ENCODE data around the gene RAB1A. TPM values are rescaled to one million over a fixed set of nuclear protein-coding genes. Genes with fewer than 3 reads are reported as not detected.
"Not testable (repeated sequence)": the region's sequence is repeated elsewhere in the genome, so short reads cannot be mapped to it uniquely, and the experiment has no call there.

RAB1A gene
- total RNA-seq, 4 donors from 2014 or later: 57.8 to 118 (median 84.7) TPM

- Histone ChIP-seq H3K4me3 (peak overlapping the region in 1 of 4 donors; percentile 16), H3K27ac (peak overlapping the region in 3 of 4 donors; percentile 38 to 85 (median 71))
- DNase-seq, H3K27me3 ChIP-seq, H3K4me1 ChIP-seq, H3K9me3 ChIP-seq, H3K36me3 ChIP-seq: not testable (repeated sequence)
- TF ChIP-seq POLR2A (IDR thresholded peaks at IDR 0.05): peak in 1 of 2 donors; percentile 24
Measured at GRCh38 chr2:65170611-65171477, 40.9 kb upstream of the RAB1A start.

- Histone ChIP-seq H3K36me3 (no peaks in the 10 kb centered on the region), H3K9me3 (no peaks in the 10 kb centered on the region), H3K27ac (peak overlapping the region in 2 of 4 donors; percentile 71 to 85), H3K4me3 (no peak overlapping the region), H3K4me1 (peaks cover 0 to 8% (median 0%) of the 10 kb centered on the region in 4 donors), H3K27me3 (no peaks in the 10 kb centered on the region)
- DNase-seq: no peak
- TF ChIP-seq CTCF (IDR thresholded peaks at IDR 0.05) (no peak), POLR2A (IDR thresholded peaks at IDR 0.05) (no peak)
Measured at GRCh38 chr2:65169760-65170136, 39.8 kb upstream of the RAB1A start.

- Histone ChIP-seq H3K4me1 (no peaks in the 10 kb centered on the region), H3K36me3 (no peaks in the 10 kb centered on the region), H3K9me3 (no peaks in the 10 kb centered on the region), H3K27me3 (no peaks in the 10 kb centered on the region), H3K27ac (no peak overlapping the region), H3K4me3 (no peak overlapping the region)
- TF ChIP-seq POLR2A (IDR thresholded peaks at IDR 0.05): no peak
- no peak for TF ChIP-seq CTCF (IDR thresholded peaks at IDR 0.05)
- no peak for DNase-seq
Measured at GRCh38 chr2:65165558-65165957, 35.7 kb upstream of the RAB1A start.

GRCh38 chr2:65164426-65164891 lies 34.6 kb upstream of the RAB1A start:
- no peak for DNase-seq
- Histone ChIP-seq H3K9me3 (no peaks in the 10 kb centered on the region), H3K4me1 (no peaks in the 10 kb centered on the region), H3K27me3 (no peaks in the 10 kb centered on the region), H3K36me3 (no peaks in the 10 kb centered on the region), H3K27ac (peak overlapping the region in 1 of 4 donors; percentile 33), H3K4me3 (no peak overlapping the region)
- TF ChIP-seq POLR2A (IDR thresholded peaks at IDR 0.05) (no peak), CTCF (IDR thresholded peaks at IDR 0.05) (no peak)

- Histone ChIP-seq H3K4me3 (no peak overlapping the region), H3K36me3 (no peaks in the 10 kb centered on the region), H3K27me3 (no peaks in the 10 kb centered on the region), H3K9me3 (no peaks in the 10 kb centered on the region), H3K4me1 (no peaks in the 10 kb centered on the region), H3K27ac (no peak overlapping the region)
- no peak for DNase-seq
- TF ChIP-seq POLR2A (IDR thresholded peaks at IDR 0.05) (no peak), CTCF (IDR thresholded peaks at IDR 0.05) (no peak)
Measured at GRCh38 chr2:65161551-65162100, 31.7 kb upstream of the RAB1A start.

GRCh38 chr2:65159906-65160305 lies 30.0 kb upstream of the RAB1A start:
- TF ChIP-seq CTCF (IDR thresholded peaks at IDR 0.05) (no peak), POLR2A (IDR thresholded peaks at IDR 0.05) (no peak)
- DNase-seq: no peak
- Histone ChIP-seq H3K27ac (no peak overlapping the region), H3K27me3 (no peaks in the 10 kb centered on the region), H3K4me3 (no peak overlapping the region), H3K4me1 (no peaks in the 10 kb centered on the region), H3K9me3 (no peaks in the 10 kb centered on the region), H3K36me3 (no peaks in the 10 kb centered on the region)
